Endothelial cell of umbilical vein (primary cell): ENCODE results near the gene KCNN3. TPM values are rescaled to one million over a fixed set of nuclear protein-coding genes. Genes with fewer than 3 reads are reported as not detected.

Experiments
- BruUV-seq: library from RNA; stranded (reverse); fragments of 400-500 nt; replicated peaks from 2 replicates; lab custom pipeline; 2021; lab: Mats Ljungman, UMichigan
- CTCF ChIA-PET: fragments of 300-600, 350-600 bp; sonication (Branson Sonifier 250); formaldehyde crosslinking; loops from one replicate; lab custom pipeline; 2021; ENCODE audit warnings: antibody characterized with exemption, inconsistent platforms; lab: Charles Lee
- POLR2A ChIA-PET: fragments of 300-600, 350-600 bp; sonication (Branson Sonifier 250); formaldehyde crosslinking; loops from one replicate; lab custom pipeline; 2021; ENCODE audit warnings: antibody characterized with exemption, inconsistent platforms; lab: Charles Lee
- DNase-seq: peaks from one replicate; pipeline ENCODE4 v3.0.0-alpha.2; 2011; ENCODE audit warnings: low read depth, low spot score
- FAIRE-seq: peaks from 2 replicates; lab custom pipeline; 2011; peaks lifted over from hg19 to GRCh38; lab: Jason Lieb, UNC
- H2AFZ ChIP-seq: 2 replicates; pipeline ENCODE4 v1.6.0; 2012; ENCODE audit warnings: low read depth, low read length, control low read depth, inconsistent platforms
- H3K27ac ChIP-seq: 2 replicates; pipeline ENCODE4 v1.5.1; 2011; ENCODE audit warnings: low read depth, mild to moderate bottlenecking, control low read depth, low read length, moderate library complexity; ENCODE audit not compliant: insufficient read depth
- H3K27me3 ChIP-seq, 2 experiments: 2 replicates each; pipeline versions ENCODE4 v1.6.0 to v1.6.1; 2011; ENCODE audit warnings: low read length in 2 of 2, mixed read lengths in 1 of 2; ENCODE audit not compliant: control insufficient read depth in 2 of 2, insufficient read depth in 2 of 2
- H3K36me3 ChIP-seq, 2 experiments: 2 replicates in 1 of 2; 3 replicates in 1 of 2; pipeline ENCODE4 v1.5.1; 2011; ENCODE audit warnings: low read length in 2 of 2, mild to moderate bottlenecking in 1 of 2, moderate library complexity in 1 of 2; ENCODE audit not compliant: control insufficient read depth in 2 of 2, insufficient read depth in 2 of 2; ENCODE audit errors: extremely low read depth in 1 of 2
- H3K4me1 ChIP-seq: 3 replicates; pipeline ENCODE4 v1.5.1; 2011; ENCODE audit warnings: mild to moderate bottlenecking, low read length; ENCODE audit not compliant: control insufficient read depth, insufficient read depth; ENCODE audit errors: extremely low read depth
- H3K4me2 ChIP-seq: 2 replicates; pipeline ENCODE4 v1.6.1; 2011; ENCODE audit warnings: low read length, control low read depth, mixed read lengths; ENCODE audit not compliant: insufficient read depth
- H3K4me3 ChIP-seq, 3 experiments: fragments of 200-600 bp in 1 of 3; sonication (generic), shearing (Covaris generic) in 1 of 3; replicated peaks in 1 of 3; 2 replicates each; pipeline ENCODE4 v1.5.1; 2011 to 2016; ENCODE audit warnings: control low read depth in 3 of 3, low read length in 3 of 3, mild to moderate bottlenecking in 2 of 3, inconsistent platforms in 1 of 3, low read depth in 1 of 3, moderate library complexity in 1 of 3; ENCODE audit not compliant: insufficient read depth in 1 of 3
- H3K79me2 ChIP-seq: 2 replicates; pipeline ENCODE4 v1.6.0; 2012; ENCODE audit warnings: low read length, inconsistent platforms; ENCODE audit not compliant: control insufficient read depth, insufficient read depth
- H3K9ac ChIP-seq: replicated peaks from 2 replicates; pipeline ENCODE3; 2011; ENCODE audit warnings: low read length, control low read depth; ENCODE audit not compliant: insufficient read depth; ENCODE audit errors: extremely low read depth
- H3K9me1 ChIP-seq: replicated peaks from 3 replicates; pipeline ENCODE4 v1.6.0; 2011; ENCODE audit warnings: mild to moderate bottlenecking, low read length; ENCODE audit not compliant: control insufficient read depth, insufficient read depth; ENCODE audit errors: extremely low read depth
- H3K9me3 ChIP-seq: replicated peaks from 2 replicates; pipeline ENCODE4 v1.5.1; 2012; ENCODE audit warnings: low read length, inconsistent platforms; ENCODE audit not compliant: control insufficient read depth, insufficient read depth
- H4K20me1 ChIP-seq: replicated peaks from 2 replicates; pipeline ENCODE3; 2011; ENCODE audit warnings: mild to moderate bottlenecking, low read length; ENCODE audit not compliant: control insufficient read depth, insufficient read depth; ENCODE audit errors: extremely low read depth
- EZH2 ChIP-seq: IDR thresholded peaks from 2 replicates; pipeline ENCODE4 v1.6.1; 2012; ENCODE audit warnings: borderline replicate concordance, low read depth, mild to moderate bottlenecking, moderate library complexity, low read length, inconsistent platforms; ENCODE audit not compliant: severe bottlenecking
- FOS ChIP-seq: IDR thresholded peaks from 2 replicates; pipeline ENCODE4 v1.6.1; 2011; ENCODE audit warnings: mild to moderate bottlenecking, low read length, moderate library complexity, borderline replicate concordance; ENCODE audit not compliant: insufficient read depth
- GATA2 ChIP-seq: IDR thresholded peaks from 2 replicates; pipeline ENCODE4 v1.7.0; 2011; ENCODE audit warnings: low read depth, mild to moderate bottlenecking, moderate library complexity, mixed read lengths, low read length; ENCODE audit not compliant: insufficient read length, insufficient read depth
- MYC ChIP-seq: IDR thresholded peaks from one replicate; pipeline ENCODE4 v1.6.1; 2011; ENCODE audit warnings: mild to moderate bottlenecking, low read depth, low read length
- POLR2A ChIP-seq: IDR thresholded peaks from 2 replicates; pipeline ENCODE4 v1.6.1; 2012; ENCODE audit warnings: low read depth, mild to moderate bottlenecking, control low read depth, low read length
- POLR2AphosphoS5 ChIP-seq: IDR thresholded peaks from 2 replicates; pipeline ENCODE4 v1.6.1; 2012; ENCODE audit warnings: low read depth, mild to moderate bottlenecking, control low read depth, low read length, moderate library complexity; ENCODE audit not compliant: insufficient read depth
- dilution Hi-C: fragments of 300-500 bp; cut with MboI; formaldehyde crosslinking; loops from one replicate; pipeline ENCODE4 v1.15.0; 2019; ENCODE audit warnings: low sequenced_read_pairs; ENCODE audit not compliant: extremely low pct_ligation_motif_present
- intact Hi-C: fragments of 100-400 bp; cut with micrococcal nuclease; formaldehyde crosslinking; loops from one replicate; pipeline ENCODE4 v1.10.0; 2022
- polyA plus RNA-seq, 4 experiments: library from polyadenylated mRNA; depleted of rRNA in 3 of 4; stranded (reverse) in 3 of 4; unstranded in 1 of 4; fragments of >200 nt; gene quantifications; 2 replicates each; pipeline versions ENCODE4 v1.2.1 to v1.2.3, GENCODE V29; 2011 to 2012; ENCODE audit warnings: missing spikeins in 1 of 4
- total RNA-seq: library from RNA; stranded (reverse); gene quantifications from 2 replicates; pipeline ENCODE4 v1.2.3, GENCODE V29; 2021
- TF ChIP-seq, protein P1 (sequence below): IDR thresholded peaks from 2 replicates; pipeline ENCODE4 v1.6.1; 2011; ENCODE audit not compliant: insufficient read depth, insufficient read length
- TF ChIP-seq, protein P2 (sequence below), 2 donors: IDR thresholded peaks; 1 replicate in 1 of 2; 2 replicates in 1 of 2; pipeline ENCODE4 v1.5.1; 2011; ENCODE audit warnings: low read length in 2 of 2, mild to moderate bottlenecking in 2 of 2, moderate library complexity in 2 of 2, control low read depth in 1 of 2, inconsistent platforms in 1 of 2, low read depth in 1 of 2; ENCODE audit not compliant: insufficient read depth in 1 of 2; ENCODE audit errors: extremely low read depth in 1 of 2

KCNN3 gene
- total and polyA plus RNA-seq, 2 donors (not counting 3 experiments of a cell fraction or from before 2014, with no cell fraction given), result 0.91 to 1.1 TPM

DNA sequence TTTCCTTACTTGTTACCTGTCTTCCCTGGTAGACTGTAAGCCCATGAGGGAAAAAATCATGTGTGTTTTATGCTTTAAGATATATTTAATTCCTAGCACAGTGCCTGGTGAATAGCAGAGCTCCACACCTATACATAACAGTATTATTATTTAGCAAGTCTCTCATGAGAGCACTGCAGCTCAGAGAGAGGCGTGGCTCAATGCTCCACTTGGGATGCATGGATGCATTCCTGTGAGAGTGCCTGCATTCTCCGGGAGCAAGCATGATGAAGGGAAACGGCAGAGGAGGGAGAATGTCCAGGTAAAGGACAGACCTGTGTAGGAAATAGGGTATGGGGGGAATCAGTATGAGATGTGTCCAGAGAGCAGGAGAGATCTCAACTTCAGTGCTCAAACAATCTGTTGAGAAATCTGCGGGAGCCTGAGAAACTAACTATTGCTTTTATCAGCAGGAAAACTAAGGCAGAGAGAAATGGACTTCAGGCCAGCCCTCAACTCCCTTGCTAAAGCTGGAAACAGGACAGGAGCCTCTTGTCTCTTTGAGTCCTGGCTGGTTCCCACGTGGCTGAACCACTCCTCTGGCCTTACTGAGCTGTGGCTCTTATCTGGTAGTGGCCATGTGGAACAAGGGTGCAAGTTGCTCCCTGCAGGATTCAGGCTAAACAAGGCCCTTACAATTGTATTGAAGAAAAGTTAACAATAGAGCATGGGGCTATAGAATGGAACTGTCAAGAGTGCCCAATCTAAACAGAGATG is 113.1 kb downstream of the KCNN3 start:
- DNase-seq, result no peak
- no peak for FAIRE-seq
- TF ChIP-seq, protein P1, sequence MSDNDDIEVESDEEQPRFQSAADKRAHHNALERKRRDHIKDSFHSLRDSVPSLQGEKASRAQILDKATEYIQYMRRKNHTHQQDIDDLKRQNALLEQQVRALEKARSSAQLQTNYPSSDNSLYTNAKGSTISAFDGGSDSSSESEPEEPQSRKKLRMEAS, result no peak
- TF ChIP-seq POLR2AphosphoS5 (no peak), FOS (no peak), GATA2 (no peak), POLR2A (no peak), EZH2 (no peak), MYC (no peak)
- TF ChIP-seq, protein P2, sequence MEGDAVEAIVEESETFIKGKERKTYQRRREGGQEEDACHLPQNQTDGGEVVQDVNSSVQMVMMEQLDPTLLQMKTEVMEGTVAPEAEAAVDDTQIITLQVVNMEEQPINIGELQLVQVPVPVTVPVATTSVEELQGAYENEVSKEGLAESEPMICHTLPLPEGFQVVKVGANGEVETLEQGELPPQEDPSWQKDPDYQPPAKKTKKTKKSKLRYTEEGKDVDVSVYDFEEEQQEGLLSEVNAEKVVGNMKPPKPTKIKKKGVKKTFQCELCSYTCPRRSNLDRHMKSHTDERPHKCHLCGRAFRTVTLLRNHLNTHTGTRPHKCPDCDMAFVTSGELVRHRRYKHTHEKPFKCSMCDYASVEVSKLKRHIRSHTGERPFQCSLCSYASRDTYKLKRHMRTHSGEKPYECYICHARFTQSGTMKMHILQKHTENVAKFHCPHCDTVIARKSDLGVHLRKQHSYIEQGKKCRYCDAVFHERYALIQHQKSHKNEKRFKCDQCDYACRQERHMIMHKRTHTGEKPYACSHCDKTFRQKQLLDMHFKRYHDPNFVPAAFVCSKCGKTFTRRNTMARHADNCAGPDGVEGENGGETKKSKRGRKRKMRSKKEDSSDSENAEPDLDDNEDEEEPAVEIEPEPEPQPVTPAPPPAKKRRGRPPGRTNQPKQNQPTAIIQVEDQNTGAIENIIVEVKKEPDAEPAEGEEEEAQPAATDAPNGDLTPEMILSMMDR (IDR thresholded peaks at IDR 0.05; ENCODE audit: extremely low read depth in 1 of 2, insufficient read depth in 1 of 2, low read depth in 1 of 2, low read length in 2 of 2), result no peak
- ChIA-PET POLR2A (interaction anchor here (0.7 kb wide), 1 partner anchor 34 kb away, joined by 9 read pairs; no protein-coding TSS in a partner anchor), CTCF (interaction anchor here (0.7 kb wide), 1 partner anchor 121 kb away, joined by 3 read pairs; no protein-coding TSS in a partner anchor)
- Histone ChIP-seq H2AFZ (no peak overlapping the region), H3K27ac (no peak overlapping the region), H3K4me3 (no peak overlapping the region), H3K79me2 (no peaks in the 10 kb centered on the region), H3K27me3 (peaks cover 4 to 11% of the 10 kb centered on the region in 2 experiments), H3K36me3 (no peaks in the 10 kb centered on the region), H3K9ac (no peak overlapping the region), H4K20me1 (no peaks in the 10 kb centered on the region), H3K9me1 (no peaks in the 10 kb centered on the region), H3K9me3 (no peaks in the 10 kb centered on the region), H3K4me2 (no peak overlapping the region), H3K4me1 (peaks cover 3% of the 10 kb centered on the region)
- BruUV-seq, result no TSS peak
- intact Hi-C loops, result no loop called here
- dilution Hi-C loops, result no loop called here
